ENCODE data around the gene AEBP1. TPM values are rescaled to one million over a fixed set of nuclear protein-coding genes. Genes with fewer than 3 reads are reported as not detected.

The AEBP1 gene
- total RNA-seq, 2 experiments from 2014 or later, result 35.0 to 64.2 TPM

DNA sequence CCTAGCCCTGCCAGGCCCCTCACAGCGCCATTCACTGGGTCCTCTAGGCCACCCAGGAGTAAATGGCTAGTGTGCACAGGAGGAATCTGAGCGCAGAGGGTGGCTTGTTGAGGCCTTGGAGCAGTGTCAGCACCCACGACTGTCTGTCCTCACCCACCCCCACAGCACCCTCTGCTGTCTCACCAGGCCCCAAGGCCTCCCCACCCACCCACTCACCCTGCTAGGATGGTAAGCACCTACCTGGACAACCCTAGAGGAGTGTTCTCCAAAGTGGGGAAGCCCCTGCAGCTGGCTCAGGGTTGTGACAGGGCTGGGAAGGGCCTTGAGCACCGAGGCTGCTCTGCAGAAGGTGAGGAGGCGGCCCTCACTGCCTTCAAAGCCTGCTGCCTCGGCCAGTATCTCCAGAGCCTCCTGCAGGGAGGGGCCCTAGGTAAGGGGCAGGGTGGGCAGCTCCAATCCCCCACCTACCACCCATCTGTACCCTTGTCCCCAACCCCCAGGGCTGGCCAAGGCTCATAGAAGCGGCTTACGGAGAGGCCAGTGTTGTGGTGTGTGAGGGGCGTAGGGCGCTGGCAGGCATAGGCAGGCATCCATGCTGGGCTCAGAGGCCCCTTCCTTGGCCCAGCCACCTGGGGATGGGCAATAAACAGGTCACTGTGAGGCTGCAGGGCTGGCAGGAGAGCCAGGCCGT is 24.7 kb upstream of the AEBP1 start:
- Histone ChIP-seq H3K4me3 (ENCODE audit: low read depth, low read length, poor library complexity, severe bottlenecking) (peak overlapping the region; percentile 74), H3K9me3 (ENCODE audit: low read length) (no peaks in the 10 kb centered on the region), H2AFZ (ENCODE audit: low read length) (no peak overlapping the region), H3K36me3 (ENCODE audit: insufficient read depth, low read length) (peaks cover 71% of the 10 kb centered on the region), H3K79me2 (ENCODE audit: insufficient read depth, low read depth, low read length) (peaks cover 24% of the 10 kb centered on the region; the same call in 1 of the 2 replicates), H3K4me1 (ENCODE audit: insufficient read depth, low read length, poor library complexity, severe bottlenecking) (peaks cover 41% of the 10 kb centered on the region), H3K9me2 (ENCODE audit: insufficient read depth, low read length) (no peaks in the 10 kb centered on the region), H3K4me2 (ENCODE audit: low read length) (peak overlapping the region; percentile 86), H3K27ac (ENCODE audit: low read depth, low read length, poor library complexity, severe bottlenecking) (peak overlapping the region; percentile 78), H4K20me1 (ENCODE audit: insufficient read depth, low read length) (no peaks in the 10 kb centered on the region; the same call in 1 of the 2 replicates)
- ChIA-PET CTCF (ENCODE audit: unreplicated experiment) (no interaction called here), POLR2A (interaction anchor here (0.5 kb wide), 1 partner anchor 10 kb away, joined by 6 read pairs; no protein-coding TSS in a partner anchor)
- no TSS peak for BruUV-seq (replicated peaks)
- no peak for TF ChIP-seq EZH2phosphoT487 (IDR thresholded peaks at IDR 0.05; ENCODE audit: borderline replicate concordance, low read depth, low read length)
- TF ChIP-seq, protein P1, sequence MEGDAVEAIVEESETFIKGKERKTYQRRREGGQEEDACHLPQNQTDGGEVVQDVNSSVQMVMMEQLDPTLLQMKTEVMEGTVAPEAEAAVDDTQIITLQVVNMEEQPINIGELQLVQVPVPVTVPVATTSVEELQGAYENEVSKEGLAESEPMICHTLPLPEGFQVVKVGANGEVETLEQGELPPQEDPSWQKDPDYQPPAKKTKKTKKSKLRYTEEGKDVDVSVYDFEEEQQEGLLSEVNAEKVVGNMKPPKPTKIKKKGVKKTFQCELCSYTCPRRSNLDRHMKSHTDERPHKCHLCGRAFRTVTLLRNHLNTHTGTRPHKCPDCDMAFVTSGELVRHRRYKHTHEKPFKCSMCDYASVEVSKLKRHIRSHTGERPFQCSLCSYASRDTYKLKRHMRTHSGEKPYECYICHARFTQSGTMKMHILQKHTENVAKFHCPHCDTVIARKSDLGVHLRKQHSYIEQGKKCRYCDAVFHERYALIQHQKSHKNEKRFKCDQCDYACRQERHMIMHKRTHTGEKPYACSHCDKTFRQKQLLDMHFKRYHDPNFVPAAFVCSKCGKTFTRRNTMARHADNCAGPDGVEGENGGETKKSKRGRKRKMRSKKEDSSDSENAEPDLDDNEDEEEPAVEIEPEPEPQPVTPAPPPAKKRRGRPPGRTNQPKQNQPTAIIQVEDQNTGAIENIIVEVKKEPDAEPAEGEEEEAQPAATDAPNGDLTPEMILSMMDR (conservative IDR thresholded peaks at IDR 0.05; ENCODE audit: low read length), result no peak
- intact Hi-C loops (cut with micrococcal nuclease; ENCODE audit: unreplicated experiment), result loop anchor here (10.0 kb wide), 1 partner anchor 65 kb away; no protein-coding TSS in a partner anchor
- DNase-seq (ENCODE audit: low spot score), result no peak

DNA sequence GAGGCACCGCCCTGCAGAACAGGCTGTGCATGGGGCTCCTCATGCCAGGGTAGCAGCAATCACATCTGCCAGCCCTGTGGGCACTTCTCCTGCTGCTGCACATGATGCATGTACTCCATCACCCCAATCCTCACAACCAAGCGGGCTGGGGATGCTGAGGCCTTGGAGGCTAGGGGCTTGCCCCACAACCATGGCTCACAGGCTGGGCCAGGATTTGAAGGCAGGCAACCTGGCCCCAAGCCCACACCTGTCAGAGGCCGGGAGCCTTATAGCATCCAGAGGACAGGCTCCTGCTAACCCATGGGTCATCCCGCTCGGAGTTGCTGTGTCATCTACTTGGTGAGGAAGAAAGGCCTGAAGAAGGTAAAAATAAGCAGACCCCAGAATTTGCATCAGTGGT is 24.0 kb upstream of the AEBP1 start:
- peaks cover 65% of the 10 kb centered on the region for H3K36me3 ChIP-seq (ENCODE audit: insufficient read depth, low read length)
- H3K9me2 ChIP-seq (ENCODE audit: insufficient read depth, low read length), result no peaks in the 10 kb centered on the region
- H3K4me1 ChIP-seq (ENCODE audit: insufficient read depth, low read length, poor library complexity, severe bottlenecking), result peaks cover 47% of the 10 kb centered on the region
- H3K27ac ChIP-seq (ENCODE audit: low read depth, low read length, poor library complexity, severe bottlenecking), result peak overlapping the region; percentile 78
- POLR2A ChIA-PET, result interaction anchor here (2.1 to 2.3 kb wide), 2 partner anchors 9 to 17 kb away, joined by 6 to 38 read pairs; no protein-coding TSS in a partner anchor
- peak overlapping the region; percentile 86 for H3K4me2 ChIP-seq (ENCODE audit: low read length)
- H3K9me3 ChIP-seq (ENCODE audit: low read length), result no peaks in the 10 kb centered on the region
- DNase-seq (ENCODE audit: low spot score), result no peak
- no peak overlapping the region for H2AFZ ChIP-seq (ENCODE audit: low read length)
- H3K4me3 ChIP-seq (ENCODE audit: low read depth, low read length, poor library complexity, severe bottlenecking), result peak overlapping the region; percentile 74
- no peaks in the 10 kb centered on the region; the same call in 1 of the 2 replicates for H4K20me1 ChIP-seq (ENCODE audit: insufficient read depth, low read length)
- no TSS peak for BruUV-seq (replicated peaks)
- intact Hi-C loops (cut with micrococcal nuclease; ENCODE audit: unreplicated experiment), result loop anchor here (10.0 kb wide), 1 partner anchor 65 kb away; no protein-coding TSS in a partner anchor
- CTCF ChIA-PET (ENCODE audit: unreplicated experiment), result interaction anchor here (1.9 to 2.1 kb wide), 2 partner anchors 17 to 22 kb away, joined by 7 to 25 read pairs; no protein-coding TSS in a partner anchor
- TF ChIP-seq, protein P1 (conservative IDR thresholded peaks at IDR 0.05; ENCODE audit: low read length), result no peak
- no peak for TF ChIP-seq EZH2phosphoT487 (IDR thresholded peaks at IDR 0.05; ENCODE audit: borderline replicate concordance, low read depth, low read length)
- peaks cover 24% of the 10 kb centered on the region; the same call in 1 of the 2 replicates for H3K79me2 ChIP-seq (ENCODE audit: insufficient read depth, low read depth, low read length)

All from OCI-LY7 (cell line).